ENCODE results near the gene ZNF223. TPM values are rescaled to one million over a fixed set of nuclear protein-coding genes. Genes with fewer than 3 reads are reported as not detected.

Gene ZNF223
- total and polyA plus RNA-seq, 9 of the 15 experiments (the other 6 are each of a cell fraction or from before 2014, with no cell fraction given), result 0.21 to 1.8 (median 0.71) TPM

DNA sequence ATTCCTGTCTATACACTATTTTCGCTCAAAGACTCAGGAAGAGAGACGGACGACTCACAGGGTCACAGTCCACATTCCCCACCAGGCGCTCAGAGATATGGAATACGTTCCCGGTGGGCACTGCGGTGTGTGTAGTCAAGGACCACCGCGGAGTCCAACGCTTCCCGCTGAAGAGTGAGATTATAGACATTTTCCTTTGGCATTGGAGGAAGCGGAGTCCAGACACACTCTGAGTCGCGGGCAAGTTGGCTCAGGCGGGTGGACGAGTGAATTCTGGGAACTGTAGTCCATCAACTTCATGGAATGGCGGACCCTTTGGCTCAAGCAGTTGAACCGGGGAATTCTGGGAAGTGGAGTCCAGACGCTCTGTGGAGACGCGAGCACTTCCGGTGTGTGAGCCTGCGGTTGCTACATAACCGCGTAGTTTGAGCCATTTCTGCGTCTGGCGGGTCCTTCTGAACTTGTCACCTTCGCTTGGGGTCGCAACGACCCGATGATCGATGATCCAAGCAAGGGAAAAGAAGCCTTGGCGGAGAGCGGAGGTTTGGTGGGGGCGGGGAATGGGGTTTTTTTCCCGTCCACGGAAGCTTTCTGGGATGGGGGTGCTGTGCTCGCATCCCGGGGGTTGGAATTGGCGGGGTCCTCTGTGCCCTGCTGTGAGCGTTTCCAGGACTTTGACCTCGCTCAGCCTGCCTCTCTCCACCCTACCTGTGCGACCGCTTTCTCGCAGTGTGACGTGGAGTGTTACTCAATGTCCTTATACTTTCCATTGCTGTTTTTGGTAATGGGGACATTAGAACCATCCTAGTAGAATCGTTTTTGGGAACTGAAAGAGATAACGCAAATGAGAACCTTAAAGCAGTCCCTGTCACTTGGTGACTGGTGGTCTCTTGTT is 49.0 kb upstream of the ZNF223 start, which contains the start of gene ZNF230 (continued):
- TF ChIP-seq RCOR1 (IDR thresholded peaks at IDR 0.05; ENCODE audit: borderline replicate concordance in 1 of 2, low read depth in 2 of 2, low read length in 2 of 2), result 0 out of 4 replicates have a peak, but pooled peaks of 1 of the 2 experiments have one; percentile 24
- TF ChIP-seq, protein P1, sequence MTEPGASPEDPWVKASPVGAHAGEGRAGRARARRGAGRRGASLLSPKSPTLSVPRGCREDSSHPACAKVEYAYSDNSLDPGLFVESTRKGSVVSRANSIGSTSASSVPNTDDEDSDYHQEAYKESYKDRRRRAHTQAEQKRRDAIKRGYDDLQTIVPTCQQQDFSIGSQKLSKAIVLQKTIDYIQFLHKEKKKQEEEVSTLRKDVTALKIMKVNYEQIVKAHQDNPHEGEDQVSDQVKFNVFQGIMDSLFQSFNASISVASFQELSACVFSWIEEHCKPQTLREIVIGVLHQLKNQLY (CRISPR knock-in tag; conservative IDR thresholded peaks at IDR 0.05), result no peak
- no peak for TF ChIP-seq SMAD1 (IDR thresholded peaks at IDR 0.05; ENCODE audit: low read depth, low read length, partially characterized antibody)
- TF ChIP-seq GABPA (tag; conservative IDR thresholded peaks at IDR 0.05; ENCODE audit: low read depth), result peak; percentile 94
- no peak for TF ChIP-seq ZNF584 (CRISPR knock-in tag; IDR thresholded peaks at IDR 0.05; ENCODE audit: low read depth)
- no peak for TF ChIP-seq PRPF4 (IDR thresholded peaks at IDR 0.05; ENCODE audit: insufficient read depth, low read depth, low read length, poor library complexity, severe bottlenecking)
- TF ChIP-seq, protein P2, sequence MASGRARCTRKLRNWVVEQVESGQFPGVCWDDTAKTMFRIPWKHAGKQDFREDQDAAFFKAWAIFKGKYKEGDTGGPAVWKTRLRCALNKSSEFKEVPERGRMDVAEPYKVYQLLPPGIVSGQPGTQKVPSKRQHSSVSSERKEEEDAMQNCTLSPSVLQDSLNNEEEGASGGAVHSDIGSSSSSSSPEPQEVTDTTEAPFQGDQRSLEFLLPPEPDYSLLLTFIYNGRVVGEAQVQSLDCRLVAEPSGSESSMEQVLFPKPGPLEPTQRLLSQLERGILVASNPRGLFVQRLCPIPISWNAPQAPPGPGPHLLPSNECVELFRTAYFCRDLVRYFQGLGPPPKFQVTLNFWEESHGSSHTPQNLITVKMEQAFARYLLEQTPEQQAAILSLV (tag; IDR thresholded peaks at IDR 0.05), result 0 out of 2 replicates have a peak, but pooled peaks have one; percentile 25
- no peak for TF ChIP-seq GABPB2 (CRISPR knock-in tag; conservative IDR thresholded peaks at IDR 0.05)
- TF ChIP-seq TCF3 (CRISPR knock-in tag; IDR thresholded peaks at IDR 0.05), result no peak
- TF ChIP-seq, protein P3, sequence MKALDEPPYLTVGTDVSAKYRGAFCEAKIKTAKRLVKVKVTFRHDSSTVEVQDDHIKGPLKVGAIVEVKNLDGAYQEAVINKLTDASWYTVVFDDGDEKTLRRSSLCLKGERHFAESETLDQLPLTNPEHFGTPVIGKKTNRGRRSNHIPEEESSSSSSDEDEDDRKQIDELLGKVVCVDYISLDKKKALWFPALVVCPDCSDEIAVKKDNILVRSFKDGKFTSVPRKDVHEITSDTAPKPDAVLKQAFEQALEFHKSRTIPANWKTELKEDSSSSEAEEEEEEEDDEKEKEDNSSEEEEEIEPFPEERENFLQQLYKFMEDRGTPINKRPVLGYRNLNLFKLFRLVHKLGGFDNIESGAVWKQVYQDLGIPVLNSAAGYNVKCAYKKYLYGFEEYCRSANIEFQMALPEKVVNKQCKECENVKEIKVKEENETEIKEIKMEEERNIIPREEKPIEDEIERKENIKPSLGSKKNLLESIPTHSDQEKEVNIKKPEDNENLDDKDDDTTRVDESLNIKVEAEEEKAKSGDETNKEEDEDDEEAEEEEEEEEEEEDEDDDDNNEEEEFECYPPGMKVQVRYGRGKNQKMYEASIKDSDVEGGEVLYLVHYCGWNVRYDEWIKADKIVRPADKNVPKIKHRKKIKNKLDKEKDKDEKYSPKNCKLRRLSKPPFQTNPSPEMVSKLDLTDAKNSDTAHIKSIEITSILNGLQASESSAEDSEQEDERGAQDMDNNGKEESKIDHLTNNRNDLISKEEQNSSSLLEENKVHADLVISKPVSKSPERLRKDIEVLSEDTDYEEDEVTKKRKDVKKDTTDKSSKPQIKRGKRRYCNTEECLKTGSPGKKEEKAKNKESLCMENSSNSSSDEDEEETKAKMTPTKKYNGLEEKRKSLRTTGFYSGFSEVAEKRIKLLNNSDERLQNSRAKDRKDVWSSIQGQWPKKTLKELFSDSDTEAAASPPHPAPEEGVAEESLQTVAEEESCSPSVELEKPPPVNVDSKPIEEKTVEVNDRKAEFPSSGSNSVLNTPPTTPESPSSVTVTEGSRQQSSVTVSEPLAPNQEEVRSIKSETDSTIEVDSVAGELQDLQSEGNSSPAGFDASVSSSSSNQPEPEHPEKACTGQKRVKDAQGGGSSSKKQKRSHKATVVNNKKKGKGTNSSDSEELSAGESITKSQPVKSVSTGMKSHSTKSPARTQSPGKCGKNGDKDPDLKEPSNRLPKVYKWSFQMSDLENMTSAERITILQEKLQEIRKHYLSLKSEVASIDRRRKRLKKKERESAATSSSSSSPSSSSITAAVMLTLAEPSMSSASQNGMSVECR (CRISPR knock-in tag; IDR thresholded peaks at IDR 0.05), result no peak
- TF ChIP-seq, protein P4, sequence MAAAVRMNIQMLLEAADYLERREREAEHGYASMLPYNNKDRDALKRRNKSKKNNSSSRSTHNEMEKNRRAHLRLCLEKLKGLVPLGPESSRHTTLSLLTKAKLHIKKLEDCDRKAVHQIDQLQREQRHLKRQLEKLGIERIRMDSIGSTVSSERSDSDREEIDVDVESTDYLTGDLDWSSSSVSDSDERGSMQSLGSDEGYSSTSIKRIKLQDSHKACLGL (CRISPR knock-in tag; IDR thresholded peaks at IDR 0.05; ENCODE audit: borderline replicate concordance, poor library complexity, severe bottlenecking), result no peak
- no peak for TF ChIP-seq ZNF384 (IDR thresholded peaks at IDR 0.05; ENCODE audit: low read depth, low read length)
- TF ChIP-seq, protein P5, sequence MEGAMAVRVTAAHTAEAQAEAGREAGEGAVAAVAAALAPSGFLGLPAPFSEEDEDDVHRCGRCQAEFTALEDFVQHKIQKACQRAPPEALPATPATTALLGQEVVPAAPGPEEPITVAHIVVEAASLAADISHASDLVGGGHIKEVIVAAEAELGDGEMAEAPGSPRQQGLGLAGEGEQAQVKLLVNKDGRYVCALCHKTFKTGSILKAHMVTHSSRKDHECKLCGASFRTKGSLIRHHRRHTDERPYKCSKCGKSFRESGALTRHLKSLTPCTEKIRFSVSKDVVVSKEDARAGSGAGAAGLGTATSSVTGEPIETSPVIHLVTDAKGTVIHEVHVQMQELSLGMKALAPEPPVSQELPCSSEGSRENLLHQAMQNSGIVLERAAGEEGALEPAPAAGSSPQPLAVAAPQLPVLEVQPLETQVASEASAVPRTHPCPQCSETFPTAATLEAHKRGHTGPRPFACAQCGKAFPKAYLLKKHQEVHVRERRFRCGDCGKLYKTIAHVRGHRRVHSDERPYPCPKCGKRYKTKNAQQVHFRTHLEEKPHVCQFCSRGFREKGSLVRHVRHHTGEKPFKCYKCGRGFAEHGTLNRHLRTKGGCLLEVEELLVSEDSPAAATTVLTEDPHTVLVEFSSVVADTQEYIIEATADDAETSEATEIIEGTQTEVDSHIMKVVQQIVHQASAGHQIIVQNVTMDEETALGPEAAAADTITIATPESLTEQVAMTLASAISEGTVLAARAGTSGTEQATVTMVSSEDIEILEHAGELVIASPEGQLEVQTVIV (CRISPR knock-in tag; IDR thresholded peaks at IDR 0.05; ENCODE audit: borderline replicate concordance), result no peak
- TF ChIP-seq ZBTB8A (IDR thresholded peaks at IDR 0.05; ENCODE audit: partially characterized antibody), result no peak
